NCI-H460 (cell line): ENCODE results near the gene TELO2. TPM values are rescaled to one million over a fixed set of nuclear protein-coding genes. Genes with fewer than 3 reads are reported as not detected.
"Not testable (repeated sequence)": the region's sequence is repeated elsewhere in the genome, so short reads cannot be mapped to it uniquely, and the experiment has no call there.

Experiments
- DNase-seq: peaks from one replicate; pipeline ENCODE4 v3.0.0-alpha.2; 2016; ENCODE audit warnings: low read depth; ENCODE audit errors: extremely low read depth
- total RNA-seq: library from RNA; depleted of rRNA; stranded (reverse); fragments of >200 nt; shearing (Covaris generic); gene quantifications from 2 replicates; pipeline ENCODE4 v1.2.3, GENCODE V29; 2014

TELO2 gene
- total RNA-seq, 1 experiment from 2014 or later: 7.8 TPM

GRCh38 chr16:1474796-1475551 is 18.2 kb upstream of the TELO2 start, which contains the start of gene CLCN7:
CLCN7 (minus strand) TSS chr16:1475028; CDS start chr16:1474974, 54 bp downstream.
- DNase-seq: peak; percentile 73

DNA sequence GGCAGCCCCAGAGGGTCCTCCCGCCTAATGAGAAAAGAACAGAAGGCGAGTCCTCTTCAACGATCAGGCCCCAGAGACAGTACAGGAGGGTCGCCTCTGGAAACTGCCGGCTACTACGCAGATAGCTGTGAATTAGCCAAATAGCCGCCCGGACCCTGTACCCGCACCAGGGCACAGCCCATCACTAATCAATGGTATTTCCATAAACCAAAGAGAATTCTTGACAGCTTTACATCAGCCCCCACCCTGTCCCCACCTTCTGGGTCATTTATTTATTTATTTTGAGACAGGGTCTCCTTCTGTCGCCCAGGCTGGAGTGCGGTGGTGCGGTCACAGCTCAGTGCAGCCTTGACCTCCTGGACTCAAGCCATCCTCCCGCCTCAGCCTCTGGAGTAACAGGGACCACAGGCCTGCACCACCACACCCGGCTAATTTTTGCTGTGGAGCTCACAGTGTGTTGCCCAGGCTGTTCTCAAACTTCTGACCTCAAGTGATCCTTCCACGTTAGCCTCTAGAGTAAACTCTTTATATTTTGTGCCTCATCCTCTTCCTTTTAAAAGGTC is 17.5 kb upstream of the TELO2 start:
- no peak for DNase-seq

DNA sequence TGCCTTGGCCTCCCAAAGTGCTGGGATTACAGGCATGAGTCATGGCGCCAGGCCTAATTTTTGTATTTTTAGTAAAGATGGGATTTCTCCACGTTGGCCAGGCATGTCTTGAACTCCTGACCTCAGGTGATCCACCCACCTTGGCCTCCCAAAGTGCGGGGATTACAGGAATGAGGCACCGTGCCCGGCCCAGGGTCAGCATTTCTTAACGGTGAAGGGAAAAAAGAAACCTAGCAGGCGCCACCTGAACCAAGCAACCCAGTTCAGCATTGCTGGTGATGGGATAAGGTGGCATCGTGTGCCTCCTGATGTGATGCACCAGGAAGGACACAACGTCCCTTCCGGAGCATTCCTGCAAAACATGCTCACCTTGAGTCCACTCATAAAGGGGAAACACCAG is 16.1 kb upstream of the TELO2 start:
- DNase-seq: no peak

- DNase-seq: not testable (repeated sequence)
Observed at GRCh38 chr16:1478937-1479336, 14.2 kb upstream of the TELO2 start.

DNA sequence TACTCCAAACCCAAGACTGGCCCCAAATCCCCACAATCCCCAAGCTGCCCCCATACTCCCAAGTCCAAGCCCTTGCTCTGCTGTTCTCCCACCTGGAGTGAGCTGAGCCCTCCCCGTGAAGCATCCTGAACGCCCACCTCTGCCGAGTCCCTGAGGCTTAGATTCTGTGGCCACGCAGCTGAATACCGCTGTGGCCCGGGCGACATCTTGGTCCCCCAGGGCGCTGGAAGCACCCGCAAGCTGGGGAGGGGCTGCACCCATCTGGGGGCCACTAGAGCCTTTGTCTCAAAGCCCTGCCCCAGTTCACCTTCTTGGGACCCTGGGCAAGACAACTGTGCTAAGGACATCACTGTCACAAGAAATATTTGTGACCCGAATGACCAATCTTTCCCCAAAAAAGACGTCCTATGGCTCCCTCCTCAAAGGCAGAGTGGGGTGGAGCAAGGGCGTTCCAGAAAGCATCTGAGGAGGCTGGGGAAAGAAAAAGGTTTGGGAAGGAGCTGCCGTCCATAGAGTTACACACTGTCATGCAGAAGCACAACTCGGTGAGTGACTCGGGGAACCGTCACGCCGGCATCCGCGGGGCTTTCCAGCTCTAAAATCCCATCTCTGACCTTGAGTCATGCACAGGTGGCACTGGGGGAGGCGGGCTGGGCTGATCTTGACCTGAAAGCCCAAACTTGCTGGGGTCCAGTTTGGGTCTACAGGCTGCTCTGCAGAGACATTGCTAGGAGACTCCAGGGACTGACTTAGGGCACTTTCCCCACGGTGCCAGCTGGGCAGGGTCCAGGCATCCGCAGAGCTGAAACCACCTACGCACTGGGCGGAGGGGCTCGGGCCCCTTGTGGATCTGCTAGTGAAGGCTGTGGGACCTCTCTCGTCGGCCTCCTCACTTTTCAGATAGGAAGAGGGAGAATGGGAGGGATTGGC is 11.0 kb upstream of the TELO2 start:
- DNase-seq: no peak

DNA sequence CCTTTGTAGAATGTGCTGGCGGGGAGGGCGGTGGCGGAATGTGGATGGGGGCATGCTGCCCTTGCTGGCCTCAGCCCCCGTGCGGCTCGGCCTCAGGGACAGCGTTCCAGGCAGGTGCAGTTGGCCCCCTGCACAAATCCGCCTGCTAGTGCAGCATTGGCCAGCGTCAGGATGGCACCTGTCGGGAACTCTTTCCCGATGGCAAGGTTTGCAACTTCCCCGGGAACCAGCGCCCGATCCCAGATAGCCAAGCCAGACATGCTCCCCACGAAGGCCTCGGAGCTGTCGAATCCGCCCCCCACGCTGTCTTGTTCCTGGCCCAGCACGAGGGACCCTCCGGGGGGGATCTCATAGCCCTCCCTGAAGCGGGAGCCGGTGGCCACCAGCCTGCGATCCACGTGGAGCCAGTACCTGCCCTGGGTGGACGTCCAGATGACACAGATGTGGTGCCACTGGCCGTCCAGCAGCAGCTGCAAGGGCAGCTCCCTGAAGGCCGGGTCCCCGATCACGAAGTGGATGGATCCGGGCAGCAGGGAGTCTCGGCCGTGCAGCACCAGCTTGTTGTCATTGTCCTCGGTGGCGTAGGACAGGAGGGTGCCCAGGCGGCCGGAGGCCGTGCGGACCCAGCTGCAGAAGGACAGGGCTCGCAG is 7.2 kb upstream of the TELO2 start:
- no peak for DNase-seq

DNA sequence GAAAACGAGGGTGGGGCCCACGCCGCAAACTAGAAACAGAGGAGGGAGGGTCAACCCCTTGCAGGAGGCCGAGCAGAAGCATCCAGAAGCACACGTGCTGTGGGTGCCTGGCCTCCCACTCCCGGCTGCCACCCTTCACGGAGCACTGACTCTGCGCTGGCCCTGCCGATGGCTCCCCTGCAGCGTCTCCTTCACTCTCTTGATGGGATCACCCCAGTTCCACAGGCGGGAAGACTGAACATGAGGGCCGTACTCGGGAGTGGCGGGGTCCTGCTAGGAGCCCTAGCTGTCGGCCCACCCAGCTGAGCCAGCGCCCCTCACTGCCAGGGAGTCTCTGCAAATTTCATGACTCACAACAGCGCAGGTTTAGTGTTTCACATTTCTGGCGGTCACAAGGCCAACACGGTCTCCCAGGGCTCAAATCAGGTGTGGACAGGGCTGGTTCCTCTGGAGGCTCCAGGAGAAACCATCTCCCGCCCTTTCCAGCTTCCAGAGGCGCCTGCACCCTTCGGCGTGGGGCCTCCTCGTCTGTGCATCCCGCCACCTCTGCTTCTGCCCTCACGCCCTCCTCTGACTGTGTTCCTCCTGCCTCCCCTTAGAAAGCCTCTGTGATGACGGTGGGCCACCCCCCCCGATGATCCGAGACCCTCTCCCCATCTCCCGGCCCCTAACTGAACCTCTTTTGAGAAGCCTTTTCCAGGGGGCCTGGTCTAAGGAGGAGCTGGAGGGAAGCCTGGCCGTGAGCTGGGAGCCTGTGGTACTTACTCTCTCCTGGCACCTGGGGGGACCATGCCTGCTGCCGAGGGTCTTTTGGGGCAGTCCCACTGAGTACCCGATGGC is 6.4 kb upstream of the TELO2 start:
- no peak for DNase-seq

GRCh38 chr16:1487395-1488053 is 5.6 kb upstream of the TELO2 start:
- no peak for DNase-seq

GRCh38 chr16:1488054-1488601 is 5.0 kb upstream of the TELO2 start:
- DNase-seq: no peak

- DNase-seq: no peak
Observed at GRCh38 chr16:1488619-1489018, 4.5 kb upstream of the TELO2 start, which contains the start of gene PTX4. PTX4 (minus strand) TSS chr16:1488944; CDS start chr16:1488909, 35 bp downstream.

GRCh38 chr16:1489077-1489476 is 4.1 kb upstream of the TELO2 start:
- DNase-seq: no peak

DNA sequence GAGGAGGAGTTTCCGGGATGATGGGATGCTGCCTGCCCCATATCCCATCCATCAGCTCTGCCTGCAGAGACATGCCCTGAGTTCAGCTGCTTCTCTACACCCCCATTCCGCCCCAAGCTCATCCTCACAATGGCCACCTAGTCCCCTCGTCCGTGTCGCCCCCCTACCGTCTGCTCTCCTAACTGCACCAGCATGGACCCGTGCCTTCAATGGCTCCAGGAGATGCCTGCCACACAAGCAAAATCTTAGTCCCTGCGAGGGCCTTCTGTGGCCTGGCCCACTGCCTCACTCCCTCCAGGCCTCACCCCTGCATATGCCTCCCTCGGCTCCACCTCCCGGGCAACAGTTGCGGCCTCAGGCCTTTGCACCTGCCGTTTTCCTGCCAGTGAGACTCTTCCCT is 1.8 kb upstream of the TELO2 start:
- DNase-seq: no peak

- DNase-seq: no peak
Observed at GRCh38 chr16:1492082-1492922, 858 bp upstream of the TELO2 start.

GRCh38 chr16:1493746-1494094 is 560 bp downstream of the TELO2 start:
- no peak for DNase-seq

- peak; percentile 53 for DNase-seq
Observed at GRCh38 chr16:1494129-1494640, 1.0 kb downstream of the TELO2 start.

DNA sequence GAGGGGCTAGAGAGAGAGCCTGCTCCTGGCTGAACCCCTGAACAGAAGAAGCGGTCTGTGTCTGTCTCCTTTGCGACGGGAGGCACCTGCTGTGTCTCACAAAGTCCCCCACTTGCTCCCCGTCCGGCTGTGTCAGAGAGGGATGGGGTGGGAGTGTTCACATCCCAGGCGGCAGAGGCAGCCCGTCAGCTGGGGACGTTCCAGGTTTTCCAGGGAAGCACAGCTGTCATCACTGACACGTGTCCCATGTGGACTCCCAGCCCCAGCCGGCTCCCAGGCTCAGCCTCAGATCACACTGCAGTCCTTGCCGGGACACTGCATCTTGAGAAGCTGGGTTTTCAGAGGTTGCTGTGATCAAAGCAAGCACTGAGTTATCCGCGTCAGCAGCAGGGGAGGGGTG is 1.6 kb downstream of the TELO2 start:
- DNase-seq: no peak

- no peak for DNase-seq
Observed at GRCh38 chr16:1495211-1495888, 2.2 kb downstream of the TELO2 start.
